Neural progenitor cell (in vitro differentiated cells): ENCODE results near the gene PMF1.

Experiments used
- CTCF ChIP-seq: fragments of 200-600 bp; sonication (generic); IDR thresholded peaks from 2 replicates; pipeline ENCODE4 v1.5.1; 2017; ENCODE audit warnings: antibody characterized with exemption, mild to moderate bottlenecking
- EZH2 ChIP-seq: fragments of 200-600 bp; sonication (generic); IDR thresholded peaks from 2 replicates; pipeline ENCODE4 v1.6.1; 2017; ENCODE audit warnings: antibody characterized with exemption, mild to moderate bottlenecking, moderate library complexity
- EZH2phosphoT487 ChIP-seq: fragments of 200-600 bp; sonication (generic); IDR thresholded peaks from 2 replicates; pipeline ENCODE4 v1.6.1; 2017; ENCODE audit warnings: antibody characterized with exemption

- TF ChIP-seq CTCF (no peak), EZH2 (no peak), EZH2phosphoT487 (no peak)
Observed at GRCh38 chr1:156286061-156286460, 73.3 kb downstream of the PMF1 start.
